ENCODE data around the gene EHD4.

The EHD4 gene

DNA sequence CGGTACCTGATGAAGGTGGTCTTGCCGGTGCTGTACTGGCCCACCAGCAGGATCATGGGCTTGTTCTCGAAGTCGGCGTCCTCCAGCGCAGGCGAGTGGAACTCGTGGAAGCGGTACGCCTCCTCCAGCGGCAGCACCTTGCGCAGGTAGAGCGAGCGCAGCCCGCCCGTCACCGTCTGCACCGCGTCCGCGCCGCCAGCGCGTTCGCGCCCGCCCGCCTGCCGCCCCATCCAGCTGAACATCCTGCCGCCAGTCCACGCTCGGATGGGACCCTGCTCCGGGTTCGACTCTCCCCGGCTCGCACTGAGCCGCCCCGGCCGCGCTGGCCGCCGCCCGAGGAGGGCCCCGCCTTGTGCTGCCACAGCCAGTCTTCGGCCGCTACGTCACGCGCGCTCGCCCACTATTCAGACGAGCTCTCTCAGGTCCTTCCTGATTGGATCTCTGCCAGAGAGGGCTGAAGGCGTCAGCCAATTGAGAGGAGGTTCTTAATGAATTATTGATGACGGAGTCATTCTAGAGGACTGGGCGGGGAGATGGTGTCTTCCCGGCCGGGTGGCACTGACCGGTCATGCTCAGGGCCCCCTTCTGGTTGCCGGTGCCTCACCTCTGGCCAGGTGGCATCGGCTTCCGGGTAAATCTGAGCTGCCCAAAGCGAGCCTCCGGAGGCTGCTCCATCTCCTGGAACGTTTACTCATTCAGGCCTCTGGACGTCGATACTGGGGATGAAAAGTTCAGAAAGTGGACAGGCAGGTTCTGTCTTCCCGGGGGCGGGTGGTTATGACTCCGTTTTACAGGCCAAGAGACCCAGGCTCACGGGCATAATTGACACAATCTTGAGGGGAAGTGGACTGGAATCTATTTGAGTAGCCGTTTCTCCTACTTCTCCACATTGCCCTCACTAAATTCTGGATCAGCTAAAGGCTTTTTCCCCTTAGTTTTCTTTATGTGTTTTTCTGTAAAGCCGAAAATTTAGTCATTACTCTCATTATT, at the start of gene EHD4:
EHD4 (minus strand) TSS at position 305 of the 990 bp plus-strand sequence; CDS start at position 242, 63 bp downstream.
- peak within 1 kb of the TSS; percentile 100 for H3K4me3 ChIP-seq (ENCODE audit: low read depth, low read length)
- DNase-seq (ENCODE audit: low read depth) = peak; percentile 96
- TF ChIP-seq, protein P1, sequence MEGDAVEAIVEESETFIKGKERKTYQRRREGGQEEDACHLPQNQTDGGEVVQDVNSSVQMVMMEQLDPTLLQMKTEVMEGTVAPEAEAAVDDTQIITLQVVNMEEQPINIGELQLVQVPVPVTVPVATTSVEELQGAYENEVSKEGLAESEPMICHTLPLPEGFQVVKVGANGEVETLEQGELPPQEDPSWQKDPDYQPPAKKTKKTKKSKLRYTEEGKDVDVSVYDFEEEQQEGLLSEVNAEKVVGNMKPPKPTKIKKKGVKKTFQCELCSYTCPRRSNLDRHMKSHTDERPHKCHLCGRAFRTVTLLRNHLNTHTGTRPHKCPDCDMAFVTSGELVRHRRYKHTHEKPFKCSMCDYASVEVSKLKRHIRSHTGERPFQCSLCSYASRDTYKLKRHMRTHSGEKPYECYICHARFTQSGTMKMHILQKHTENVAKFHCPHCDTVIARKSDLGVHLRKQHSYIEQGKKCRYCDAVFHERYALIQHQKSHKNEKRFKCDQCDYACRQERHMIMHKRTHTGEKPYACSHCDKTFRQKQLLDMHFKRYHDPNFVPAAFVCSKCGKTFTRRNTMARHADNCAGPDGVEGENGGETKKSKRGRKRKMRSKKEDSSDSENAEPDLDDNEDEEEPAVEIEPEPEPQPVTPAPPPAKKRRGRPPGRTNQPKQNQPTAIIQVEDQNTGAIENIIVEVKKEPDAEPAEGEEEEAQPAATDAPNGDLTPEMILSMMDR (IDR thresholded peaks at IDR 0.05; ENCODE audit: low read depth, low read length, missing control alignments) = peak; percentile 31

DNA sequence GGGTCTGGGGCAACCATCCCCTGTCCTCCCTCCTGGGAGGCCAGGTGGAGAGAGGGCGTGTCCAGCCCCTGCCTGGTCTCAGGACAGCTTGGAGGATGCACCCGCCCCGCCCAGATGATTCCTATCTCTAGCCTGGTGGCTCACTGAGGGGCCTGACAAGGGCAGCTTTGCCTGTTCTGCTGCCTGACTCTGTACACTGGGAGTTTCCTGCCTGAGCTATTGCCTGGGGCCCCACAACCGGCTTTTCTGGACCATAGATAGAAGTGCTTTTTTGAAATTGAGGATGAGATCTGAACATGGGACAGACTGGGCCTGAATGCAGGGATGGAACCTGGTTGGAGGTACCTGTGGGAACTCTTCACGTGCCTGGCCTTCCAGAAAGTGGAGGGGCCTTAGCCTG, 49.2 kb upstream of the EHD4 start:
- TF ChIP-seq, protein P1 (IDR thresholded peaks at IDR 0.05; ENCODE audit: low read depth, low read length, missing control alignments) = no peak
- no peak overlapping the region for H3K4me3 ChIP-seq (ENCODE audit: low read depth, low read length)
- no peak for DNase-seq (ENCODE audit: low read depth)

DNA sequence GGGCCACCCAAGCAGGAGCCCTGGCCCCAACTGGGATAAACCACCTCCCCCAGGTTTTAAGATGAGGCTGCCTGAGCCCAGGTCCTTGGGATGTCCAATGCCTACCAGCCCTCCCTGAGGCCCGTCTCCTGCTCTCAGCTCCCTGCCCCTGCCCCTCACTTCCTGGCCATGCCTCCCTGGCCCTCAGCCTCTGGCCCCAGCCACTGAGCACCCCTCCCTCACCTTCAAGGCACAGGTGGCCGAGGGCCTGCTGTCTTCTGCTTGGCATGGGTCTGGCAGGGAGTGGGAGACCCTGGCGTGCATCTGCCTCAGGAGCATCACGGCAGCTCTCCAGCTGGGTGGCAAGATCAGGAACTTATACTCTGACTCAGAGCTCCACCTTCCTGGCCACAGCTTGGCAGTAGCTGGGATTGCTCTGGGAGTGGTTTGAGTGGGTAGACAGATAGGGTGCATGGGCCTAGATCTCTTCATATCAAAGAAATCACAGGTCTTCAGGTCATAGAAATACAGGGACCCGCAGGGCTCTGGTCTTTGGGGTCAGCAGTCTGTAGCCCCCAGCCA, 48.4 kb upstream of the EHD4 start, which contains the start of gene PLA2G4E:
PLA2G4E (minus strand) TSS at position 330 of the 561 bp plus-strand sequence; CDS start at position 318, 12 bp downstream.
- TF ChIP-seq, protein P1 (IDR thresholded peaks at IDR 0.05; ENCODE audit: low read depth, low read length, missing control alignments) = no peak
- no peak for DNase-seq (ENCODE audit: low read depth)
- no peak within 1 kb of the TSS for H3K4me3 ChIP-seq (ENCODE audit: low read depth, low read length)

DNA sequence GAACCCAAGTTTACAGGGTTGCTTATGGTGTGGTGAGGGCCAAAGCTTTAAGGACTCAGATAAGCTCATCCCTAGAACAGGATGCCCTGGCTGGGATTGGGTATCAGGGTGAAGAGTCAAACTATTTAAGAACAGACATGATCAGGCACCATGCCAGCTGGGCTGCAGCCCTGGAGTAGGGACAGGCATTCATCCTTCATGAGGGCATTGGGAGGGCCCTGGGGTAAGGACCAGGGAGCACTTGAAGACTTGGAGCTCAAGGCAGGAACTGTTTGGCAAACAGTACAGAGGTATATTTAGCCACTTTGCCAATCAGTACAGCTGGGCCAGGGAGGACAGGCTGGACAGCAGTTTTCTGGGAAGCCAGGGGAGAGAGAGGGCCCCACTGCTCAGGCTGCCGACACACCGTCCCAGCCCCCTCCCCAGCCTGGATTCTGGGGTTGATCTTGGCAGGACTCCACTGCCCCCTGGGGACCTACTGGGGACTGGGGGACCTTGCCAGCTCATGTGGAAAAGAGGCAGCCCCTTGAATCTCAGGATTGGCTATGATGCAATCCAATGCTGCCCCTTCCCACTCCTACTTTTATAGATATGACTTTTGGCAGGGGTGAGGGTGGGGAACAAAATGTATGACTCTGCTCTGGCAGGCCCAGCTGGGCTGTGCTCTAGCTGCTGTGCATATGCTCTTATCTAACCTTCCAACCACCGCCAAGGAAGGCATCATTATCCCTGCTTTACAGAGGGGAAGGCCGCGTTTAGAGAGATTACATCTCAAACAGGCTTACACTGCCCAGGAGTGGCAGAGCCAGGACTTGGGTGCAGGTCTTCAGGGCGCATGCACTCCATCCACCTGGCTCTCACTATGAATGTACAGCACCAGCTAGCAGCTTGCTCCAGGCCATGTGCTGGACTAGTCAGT, 46.2 kb upstream of the EHD4 start:
- H3K4me3 ChIP-seq (ENCODE audit: low read depth, low read length) = no peak overlapping the region
- TF ChIP-seq, protein P1 (IDR thresholded peaks at IDR 0.05; ENCODE audit: low read depth, low read length, missing control alignments) = no peak
- DNase-seq (ENCODE audit: low read depth) = no peak

DNA sequence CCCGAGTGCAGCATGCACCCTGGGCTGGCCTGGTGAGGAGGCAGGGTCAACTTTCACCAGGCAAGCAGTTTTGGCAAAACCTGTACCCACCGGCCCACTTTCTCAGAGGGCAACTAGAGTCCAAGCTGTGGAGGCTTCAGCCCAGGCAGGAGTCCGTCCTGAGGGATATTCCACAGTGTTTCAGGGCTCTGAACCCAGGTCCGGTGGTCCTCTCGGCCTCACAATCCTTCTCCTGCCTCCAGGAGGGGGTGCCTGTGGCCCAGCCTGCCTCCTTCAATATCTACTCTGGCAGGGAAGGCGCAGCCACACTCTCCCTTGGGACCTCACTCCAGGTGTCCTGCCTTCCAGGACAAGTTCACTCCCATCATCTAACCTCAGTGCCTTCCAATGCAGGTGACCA, 44.6 kb upstream of the EHD4 start:
- H3K4me3 ChIP-seq (ENCODE audit: low read depth, low read length) = no peak overlapping the region
- TF ChIP-seq, protein P1 (IDR thresholded peaks at IDR 0.05; ENCODE audit: low read depth, low read length, missing control alignments) = no peak
- no peak for DNase-seq (ENCODE audit: low read depth)

DNA sequence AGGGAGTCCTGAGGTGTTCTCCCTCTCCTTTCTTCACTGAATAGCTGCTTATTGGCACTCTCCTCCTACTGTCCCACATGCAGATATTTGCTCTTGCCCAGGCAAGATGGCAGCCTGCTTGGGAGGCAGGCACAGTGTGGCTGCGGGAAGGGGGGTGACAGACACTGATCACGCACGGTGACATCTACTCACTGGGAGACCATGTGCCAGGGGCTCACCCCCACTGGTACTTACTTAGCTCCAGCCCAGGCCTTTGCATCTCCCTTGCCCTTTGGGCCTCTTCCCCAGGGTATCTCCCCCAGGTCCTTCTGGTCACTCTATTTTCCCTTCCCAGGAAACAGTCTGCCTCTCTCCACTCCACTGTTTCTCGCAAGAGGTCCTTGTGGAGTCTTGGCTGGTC, 42.0 kb upstream of the EHD4 start:
- TF ChIP-seq, protein P1 (IDR thresholded peaks at IDR 0.05; ENCODE audit: low read depth, low read length, missing control alignments) = no peak
- no peak overlapping the region for H3K4me3 ChIP-seq (ENCODE audit: low read depth, low read length)
- DNase-seq (ENCODE audit: low read depth) = no peak
